Measurements from ENCODE around the gene TAGLN2.

The TAGLN2 gene

GRCh38 chr1:159949123-159949522, 23.8 kb upstream of the TAGLN2 start:
- no peak for DNase-seq (ENCODE audit: low read depth)

DNA sequence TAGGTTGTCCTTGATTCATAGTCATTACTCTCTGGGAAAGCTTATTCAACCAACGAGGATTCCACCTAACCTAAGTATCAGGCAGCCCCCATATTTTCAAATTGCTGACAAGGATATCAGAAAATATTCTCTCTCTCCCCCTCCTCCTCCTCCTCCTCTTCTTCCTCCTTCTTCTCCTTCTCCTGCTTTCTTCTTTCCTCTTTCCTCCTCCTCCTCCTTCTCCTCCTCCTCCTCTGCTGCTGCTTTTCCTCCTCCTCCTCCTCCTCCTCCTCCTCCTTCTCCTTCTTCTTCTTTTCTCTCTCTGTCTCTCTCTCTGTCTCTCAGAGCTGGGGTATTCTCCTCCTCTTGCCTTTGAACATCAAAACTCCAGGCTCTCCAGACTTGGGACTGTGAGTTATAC, 22.6 kb upstream of the TAGLN2 start:
- no peak for DNase-seq (ENCODE audit: low read depth)

DNA sequence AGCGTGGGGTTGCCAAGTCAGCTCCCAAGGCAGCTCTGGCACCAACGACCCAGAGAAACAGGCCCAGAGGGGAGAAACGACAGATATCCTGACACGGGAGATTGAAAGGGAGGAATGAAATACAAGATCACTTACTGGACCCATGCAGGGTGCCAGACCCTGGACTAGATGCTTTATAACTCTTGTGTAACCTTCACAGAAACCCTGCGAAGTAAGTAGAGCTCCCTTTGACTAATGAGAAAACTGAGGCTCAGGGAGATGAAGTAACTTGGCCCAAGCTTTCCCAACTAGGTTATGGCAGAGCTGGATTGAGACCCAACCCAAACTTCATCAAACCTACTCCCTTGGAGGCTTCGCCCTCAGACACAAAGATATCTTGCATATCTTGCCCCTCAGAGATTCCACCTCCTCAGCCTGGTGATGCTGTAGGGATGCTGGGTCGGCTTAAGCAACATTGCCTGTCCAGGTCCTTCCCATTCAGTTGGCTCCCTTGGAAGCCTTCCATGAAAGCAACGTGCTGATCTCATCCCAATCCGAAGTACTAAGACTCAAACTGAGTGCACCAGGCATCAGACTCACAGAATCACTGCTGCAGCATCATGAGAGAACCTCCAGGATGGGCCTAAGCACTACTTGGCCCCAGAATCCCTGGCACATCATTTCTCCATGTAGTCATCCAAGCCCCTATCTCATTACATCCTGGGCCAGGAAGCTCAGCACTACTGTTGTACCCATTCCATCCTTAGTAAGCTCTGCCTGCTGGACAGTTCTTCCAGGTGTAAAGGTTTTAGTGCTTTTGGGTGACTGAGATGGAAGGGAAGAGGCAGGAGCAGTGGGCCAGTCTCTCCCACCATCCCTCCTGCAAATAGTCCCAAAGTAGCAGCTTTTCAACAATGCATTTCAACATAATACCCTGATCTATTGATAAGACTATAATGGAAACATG, 21.2 kb upstream of the TAGLN2 start:
- no peak for DNase-seq (ENCODE audit: low read depth)

DNA sequence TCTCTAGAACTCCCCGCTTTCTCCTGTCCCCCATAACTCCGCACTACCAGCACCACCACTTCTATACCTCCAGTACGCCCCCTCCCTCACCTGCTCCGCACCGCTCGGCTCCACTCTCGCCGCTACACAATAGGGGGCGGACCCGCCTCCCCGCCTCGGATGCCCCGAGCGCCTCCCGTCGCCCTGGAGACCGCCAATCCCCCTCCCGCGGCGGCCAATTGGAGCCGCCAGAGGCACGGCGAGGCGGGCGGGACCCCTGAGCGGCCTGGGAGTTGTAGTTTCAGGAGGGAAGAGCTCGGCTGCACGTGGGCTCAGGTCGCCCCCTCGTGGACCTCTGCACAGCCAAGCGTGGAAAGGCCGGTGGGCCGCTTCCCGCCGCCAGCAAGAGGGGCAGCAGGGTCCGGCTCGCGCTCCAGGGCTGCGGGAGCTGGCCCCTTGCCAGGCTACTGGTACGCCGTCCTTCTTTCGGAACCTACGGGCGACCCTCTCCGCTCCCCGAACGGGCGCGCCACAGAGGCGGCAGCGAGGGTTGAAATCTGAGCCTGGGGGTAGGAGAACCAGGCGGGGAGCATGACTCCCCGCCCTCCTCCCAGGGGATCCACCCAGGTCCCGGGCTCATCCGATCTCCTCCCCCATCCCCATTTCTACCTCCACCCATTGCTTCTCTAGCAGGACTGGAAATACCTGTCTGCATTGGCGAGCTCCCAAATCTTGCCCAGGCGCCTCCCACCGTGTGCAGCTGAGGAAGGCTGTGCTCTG, 20.4 kb upstream of the TAGLN2 start, which contains the start of gene IGSF9:
TSS of gene IGSF9 (minus strand) at position 131 of the 759 bp plus-strand sequence. CDS start 2,159 bp downstream, outside the sequence.
- DNase-seq (ENCODE audit: low read depth), result peak; percentile 64

DNA sequence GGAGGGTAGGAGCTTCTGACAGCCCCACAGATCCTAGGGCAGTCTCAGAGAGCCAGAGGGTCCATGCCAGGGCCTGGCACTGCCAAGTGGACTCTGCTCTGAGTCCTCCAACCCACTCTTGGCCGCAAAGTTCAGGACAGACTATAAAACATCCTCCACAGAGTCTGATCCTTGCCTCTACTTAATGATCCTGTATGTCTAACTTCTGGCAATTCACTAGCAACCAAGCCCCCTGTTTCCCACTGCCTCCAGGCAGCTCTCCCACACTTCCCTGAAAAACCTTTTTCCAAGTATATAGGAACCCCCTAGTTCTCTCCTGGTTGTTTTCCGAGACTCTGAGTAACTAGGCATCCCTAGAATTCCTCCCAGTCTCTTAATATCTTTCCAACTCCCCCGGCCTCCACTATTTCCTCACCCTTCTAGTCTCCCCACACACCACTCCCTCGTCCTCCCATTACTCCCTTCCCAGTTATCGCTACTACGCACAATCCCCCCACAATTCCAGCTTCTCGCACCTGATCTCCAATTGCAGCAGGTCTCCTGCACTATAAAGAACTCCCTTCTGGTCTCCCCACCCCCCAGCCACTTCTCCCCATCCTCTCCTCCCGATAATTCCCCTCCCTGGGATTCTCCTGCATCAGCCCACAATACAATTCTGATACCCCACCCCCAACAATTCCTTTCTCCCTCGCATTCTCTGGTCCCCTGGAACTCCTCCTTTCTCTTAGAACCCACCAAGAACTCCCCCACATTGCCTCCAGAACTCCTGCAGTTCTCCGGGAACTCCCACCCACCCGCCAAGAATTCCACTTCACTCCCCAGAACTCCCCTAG, 19.5 kb upstream of the TAGLN2 start:
- DNase-seq (ENCODE audit: low read depth), result no peak

- DNase-seq (ENCODE audit: low read depth), result no peak
These were observed 18.8 kb upstream of the TAGLN2 start for GRCh38 chr1:159943908-159944622.

- no peak for DNase-seq (ENCODE audit: low read depth)
These were observed 18.0 kb upstream of the TAGLN2 start for GRCh38 chr1:159943278-159943640.

- DNase-seq (ENCODE audit: low read depth), result no peak
These were observed 17.4 kb upstream of the TAGLN2 start for GRCh38 chr1:159942632-159943277.

- DNase-seq (ENCODE audit: low read depth), result no peak
These were observed 16.6 kb upstream of the TAGLN2 start for GRCh38 chr1:159941591-159942560.

DNA sequence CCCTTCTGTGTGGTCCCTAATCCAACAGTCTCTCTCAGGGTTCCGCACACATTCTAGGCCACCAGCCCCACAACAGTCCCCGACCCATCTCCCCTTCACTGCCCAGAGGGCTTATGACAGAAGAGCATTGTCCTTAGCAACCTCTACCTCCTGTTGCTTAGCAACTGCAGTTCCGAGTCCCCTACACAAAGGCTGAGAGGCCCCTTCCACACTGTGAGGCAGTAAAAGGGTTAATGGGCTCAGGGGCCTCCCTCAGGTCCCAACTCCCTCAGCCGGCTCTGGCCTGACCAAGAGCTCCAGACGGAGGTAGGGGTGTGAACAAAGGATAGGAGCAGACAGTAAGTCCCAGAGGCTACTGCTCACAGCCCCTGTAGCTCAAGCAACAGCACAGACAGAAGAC, 15.8 kb upstream of the TAGLN2 start:
- DNase-seq (ENCODE audit: low read depth), result no peak

DNA sequence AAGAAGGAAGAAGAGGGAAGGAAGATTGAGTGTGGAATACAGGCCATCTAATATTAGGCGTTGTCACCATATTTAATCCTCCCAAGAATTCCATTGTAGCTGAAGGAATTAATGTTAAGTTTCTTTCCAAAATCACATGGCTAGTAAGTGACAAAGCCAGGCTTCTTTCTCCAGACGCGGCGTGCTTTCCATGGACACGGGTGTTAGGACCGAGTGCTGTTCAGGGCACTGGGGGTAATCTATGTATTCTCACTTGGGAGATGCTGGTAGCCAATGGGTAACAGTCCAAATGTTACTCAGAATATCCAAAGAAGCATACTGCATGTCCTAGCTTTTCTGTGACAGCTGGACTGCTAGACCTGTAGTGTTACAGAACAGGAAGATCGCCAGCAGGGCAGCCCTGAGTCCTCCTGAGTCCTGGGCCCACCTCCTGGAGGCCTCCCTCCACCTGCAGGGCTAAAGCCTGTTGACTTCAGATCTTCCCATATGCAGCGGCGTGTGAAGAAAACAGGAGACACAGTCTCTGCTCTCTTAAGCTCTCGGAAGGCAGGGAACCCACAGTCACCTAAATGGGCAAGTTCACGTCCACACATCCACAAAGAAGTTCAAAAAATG, 14.8 kb upstream of the TAGLN2 start:
- DNase-seq (ENCODE audit: low read depth), result no peak

DNA sequence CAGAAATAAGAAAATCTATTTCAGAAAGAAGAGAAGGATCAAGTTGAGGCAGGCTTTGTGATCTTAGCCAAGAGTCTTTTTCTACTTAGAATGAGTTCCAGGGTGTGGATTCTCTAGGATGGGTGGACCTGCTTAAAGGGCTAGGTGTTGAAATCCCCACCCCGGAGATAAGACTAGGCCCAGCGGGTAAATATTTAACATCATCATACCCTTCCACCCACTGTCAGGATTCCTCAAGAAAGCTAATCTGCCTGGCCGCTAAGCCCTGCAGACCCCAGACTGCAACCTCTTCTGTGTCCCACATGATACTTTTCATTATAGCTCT, 14.3 kb upstream of the TAGLN2 start:
- DNase-seq (ENCODE audit: low read depth), result no peak

GRCh38 chr1:159938905-159939677, 13.8 kb upstream of the TAGLN2 start:
- DNase-seq (ENCODE audit: low read depth), result no peak

- no peak for DNase-seq (ENCODE audit: low read depth)
These were observed 13.0 kb upstream of the TAGLN2 start for GRCh38 chr1:159938211-159938852.

DNA sequence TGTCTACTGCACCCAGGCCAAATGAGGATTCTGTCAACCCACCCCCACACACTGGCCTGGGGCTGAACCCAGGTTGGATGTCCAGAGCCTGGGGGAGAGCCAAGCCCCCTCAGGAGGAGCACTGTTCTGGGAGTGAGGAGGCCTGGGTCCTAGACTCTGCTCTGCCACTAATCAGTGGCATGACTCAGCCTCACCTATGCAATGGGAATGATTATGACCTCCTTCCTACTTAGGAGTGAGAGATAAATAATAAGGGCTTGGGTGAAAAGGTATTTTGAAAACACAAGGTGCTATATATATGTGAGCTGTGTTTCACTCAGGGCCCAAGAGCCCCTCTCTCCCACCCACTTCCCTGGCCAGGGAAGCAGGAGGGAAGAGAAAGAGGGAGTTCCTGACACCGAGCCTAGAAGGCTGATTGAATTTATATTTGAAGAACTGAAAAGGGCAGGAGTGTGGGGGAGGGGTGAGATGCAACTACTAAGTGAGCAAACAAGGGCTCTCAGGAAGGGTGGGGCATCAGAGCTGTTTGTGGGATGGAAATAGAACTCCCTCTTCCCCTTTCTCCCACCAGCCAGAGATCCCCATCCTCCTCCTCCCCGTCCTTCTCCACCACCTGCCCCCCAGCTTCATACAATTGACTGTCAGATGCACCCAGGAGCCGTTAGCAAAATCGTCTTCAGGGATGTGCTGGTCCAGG, 11.9 kb upstream of the TAGLN2 start:
- no peak for DNase-seq (ENCODE audit: low read depth)

DNA sequence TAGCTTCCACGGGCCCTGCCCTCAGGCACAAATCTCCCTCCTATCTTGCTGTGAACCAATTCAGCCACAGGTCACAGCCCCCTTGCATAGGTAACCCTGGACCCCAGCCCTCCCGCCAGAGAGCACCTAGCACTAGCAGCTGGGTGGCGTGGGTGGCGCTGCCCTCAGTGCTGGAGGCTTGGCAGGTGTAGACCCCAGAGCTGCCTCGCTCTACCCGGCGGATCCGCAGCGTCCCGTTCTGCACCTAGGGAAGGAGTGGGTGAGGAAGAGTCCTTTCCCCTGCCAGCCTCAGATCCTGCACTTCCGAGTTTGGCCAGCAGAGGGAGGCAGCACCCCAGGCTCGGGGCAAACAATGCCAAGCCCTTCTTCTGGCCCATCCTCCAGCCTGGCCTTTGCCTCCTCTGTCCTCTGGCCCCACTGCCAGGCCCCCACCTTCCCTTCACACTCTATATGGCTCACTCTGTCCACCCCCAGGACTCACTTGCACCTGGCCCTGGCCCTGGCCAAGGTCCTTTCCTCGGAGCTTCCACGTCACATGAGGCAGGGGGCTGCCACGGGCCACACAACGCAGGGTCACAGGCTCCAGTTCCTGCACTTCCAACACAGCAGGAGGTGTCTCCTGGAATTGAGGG, 11.1 kb upstream of the TAGLN2 start:
- DNase-seq (ENCODE audit: low read depth), result peak; percentile 76

GRCh38 chr1:159935719-159936272, 10.5 kb upstream of the TAGLN2 start:
- DNase-seq (ENCODE audit: low read depth), result no peak

All from stimulated activated CD8-positive, alpha-beta memory T cell treated with anti-CD3 and anti-CD28 coated beads, Interleukin-12 subunit alpha, Interleukin-12 subunit beta, amount 100 ng/mL, for 1 hour (primary cell).